SK-N-SH treated with all-trans-retinoic acid at 6 μM for 48 hours (cell line): ENCODE results near the gene CERS2.

Experiments
- BACH2 ChIP-seq: fragments of 250-450 bp; sonication (Bioruptor Pico); IDR thresholded peaks from 2 replicates; pipeline ENCODE4 v1.9.0; 2021; ENCODE audit warnings: mild to moderate bottlenecking, borderline replicate concordance
- ESRRG ChIP-seq: fragments of 250-450 bp; sonication (Bioruptor Pico); IDR thresholded peaks from 2 replicates; pipeline ENCODE4 v1.6.1; 2021; ENCODE audit warnings: mild to moderate bottlenecking
- OSR1 ChIP-seq: fragments of 250-450 bp; sonication (Bioruptor Pico); IDR thresholded peaks from 2 replicates; pipeline ENCODE4 v1.8.0; 2022; ENCODE audit warnings: moderate library complexity, mild to moderate bottlenecking, inconsistent platforms
- PPARA ChIP-seq: fragments of 250-450 bp; sonication (Bioruptor Pico); IDR thresholded peaks from 2 replicates; pipeline ENCODE4 v1.5.0; 2020; ENCODE audit warnings: mild to moderate bottlenecking, borderline replicate concordance
- RARB ChIP-seq: fragments of 250-450 bp; sonication (Bioruptor Pico); IDR thresholded peaks from 2 replicates; pipeline ENCODE4 v1.8.0; 2021; ENCODE audit warnings: mild to moderate bottlenecking, moderate library complexity
- TCF4 ChIP-seq: fragments of 250-450 bp; sonication (Bioruptor Pico); IDR thresholded peaks from 2 replicates; pipeline ENCODE4 v1.8.0; 2021; ENCODE audit warnings: mild to moderate bottlenecking, moderate library complexity, borderline replicate concordance
- ZFP30 ChIP-seq: fragments of 450-650 bp; formaldehyde crosslinking; IDR thresholded peaks from 2 replicates; pipeline ENCODE4 v1.5.0; 2022; ENCODE audit warnings: mild to moderate bottlenecking, moderate library complexity
- ZNF565 ChIP-seq: fragments of 450-650 bp; formaldehyde crosslinking; conservative IDR thresholded peaks from 2 replicates; pipeline ENCODE4 v1.5.0; 2020; ENCODE audit warnings: low read depth, mild to moderate bottlenecking, moderate library complexity
- ZNF70 ChIP-seq: fragments of 450-650 bp; formaldehyde crosslinking; IDR thresholded peaks from 2 replicates; pipeline ENCODE4 v1.5.0; 2020; ENCODE audit warnings: mild to moderate bottlenecking, moderate library complexity
- ZNF8 ChIP-seq: fragments of 450-650 bp; formaldehyde crosslinking; IDR thresholded peaks from 2 replicates; pipeline ENCODE4 v1.5.0; 2020; ENCODE audit warnings: mild to moderate bottlenecking, moderate library complexity

GRCh38 chr1:150999051-150999674 lies 24.5 kb upstream of the CERS2 start:
- TF ChIP-seq ESRRG (CRISPR knock-in tag) (no peak), RARB (CRISPR knock-in tag) (no peak), ZNF8 (CRISPR knock-in tag) (no peak), ZFP30 (no peak), TCF4 (no peak), OSR1 (CRISPR knock-in tag) (no peak), ZNF70 (CRISPR knock-in tag) (no peak), ZNF565 (no peak), PPARA (CRISPR knock-in tag) (no peak), BACH2 (CRISPR knock-in tag) (no peak)
